Psoas muscle (tissue), 8 donors: ENCODE measurements around the gene MICOS13. TPM values are rescaled to one million over a fixed set of nuclear protein-coding genes. Genes with fewer than 3 reads are reported as not detected.

Source experiments
- ATAC-seq, 4 donors: fragments of 200-7000 bp; cut with Tn5 transposase; one replicate each; pipeline ENCODE4 v1.9.1; 2020; ENCODE audit warnings: moderate library complexity in 3 of 4, mild to moderate bottlenecking in 2 of 4
- DNase-seq, 2 donors: peaks; one replicate each; pipeline ENCODE4 v3.0.0-alpha.2; 2020
- H3K27ac ChIP-seq: fragments of 200-600 bp; one replicate; pipeline ENCODE4 v1.8.0; 2022
- H3K27me3 ChIP-seq, 3 donors: fragments of 200-600 bp in 1 of 3; one replicate each; pipeline versions ENCODE4 v1.6.1 to v1.8.0; 2013 to 2022; ENCODE audit warnings: low read length in 2 of 3, mild to moderate bottlenecking in 2 of 3, moderate library complexity in 1 of 3; ENCODE audit not compliant: insufficient read depth in 3 of 3
- H3K36me3 ChIP-seq, 2 donors: fragments of 200-600 bp in 1 of 2; one replicate each; pipeline versions ENCODE4 v1.6.1 to v1.8.0; 2013 to 2022; ENCODE audit warnings: low read depth in 1 of 2, mild to moderate bottlenecking in 1 of 2, moderate library complexity in 1 of 2; ENCODE audit not compliant: insufficient read depth in 1 of 2
- H3K4me1 ChIP-seq: fragments of 200-600 bp; one replicate; pipeline ENCODE4 v1.8.0; 2022
- H3K4me3 ChIP-seq: fragments of 200-600 bp; one replicate; pipeline ENCODE4 v1.8.0; 2022; ENCODE audit warnings: mild to moderate bottlenecking
- H3K9me3 ChIP-seq: fragments of 200-600 bp; one replicate; pipeline ENCODE4 v1.8.0; 2022
- WGBS, 3 donors: extraction: QIAGEN DNeasy Blood & Tissue Kit; methylation state at CpG; one replicate each; pipeline versions ENCODE4 v1.1.6 to v1.1.7; 2013; 5-methylcytosine and 5-hydroxymethylcytosine counted together
- intact Hi-C, 2 donors: fragments of 100-400 bp; cut with DNase I; formaldehyde crosslinking; loops; one replicate each; pipeline versions ENCODE4 v1.11.0 to v1.14.2; 2022
- polyA plus RNA-seq, 3 donors: library from polyadenylated mRNA; stranded (reverse); fragments of 200-250 nt; gene quantifications; one replicate each; pipeline ENCODE4 v1.2.3, GENCODE V29; 2013
- total RNA-seq, 4 donors: library from RNA; stranded (reverse); fragmentation: NEBNext Ultra II Directional in 2 of 4; extraction: Animal tissue kit (Norgen Biotek cat#: 25700) in 2 of 4; gene quantifications; one replicate each; pipeline versions ENCODE4 v1.2.1 to v1.2.4, GENCODE V29; 2021 to 2023
- TF ChIP-seq, protein P1 (sequence below): fragments of 200-600 bp; IDR thresholded peaks from one replicate; pipeline ENCODE4 v1.8.0; 2022; ENCODE audit warnings: antibody characterized with exemption
- donor health status: healthy with polysubstance abuse.
- donor health status: DM: no; HTN: no; CAD: no; lungs with moderate emphysema.
- donor health status: Bipolar disorder and iron deficiency.
- donor health status: healthy.
- donor health status: DM: yes; HTN: yes; CAD: no.
- donor health status: DM: no; HTN: no; CAD: no.
- donor health status: DM: no; HTN: no; CAD: no.
- donor health status: DM: yes; HTN: yes; CAD: no.

The MICOS13 gene
- total and polyA plus RNA-seq, 7 donors: 103 to 245 (median 133) TPM

DNA sequence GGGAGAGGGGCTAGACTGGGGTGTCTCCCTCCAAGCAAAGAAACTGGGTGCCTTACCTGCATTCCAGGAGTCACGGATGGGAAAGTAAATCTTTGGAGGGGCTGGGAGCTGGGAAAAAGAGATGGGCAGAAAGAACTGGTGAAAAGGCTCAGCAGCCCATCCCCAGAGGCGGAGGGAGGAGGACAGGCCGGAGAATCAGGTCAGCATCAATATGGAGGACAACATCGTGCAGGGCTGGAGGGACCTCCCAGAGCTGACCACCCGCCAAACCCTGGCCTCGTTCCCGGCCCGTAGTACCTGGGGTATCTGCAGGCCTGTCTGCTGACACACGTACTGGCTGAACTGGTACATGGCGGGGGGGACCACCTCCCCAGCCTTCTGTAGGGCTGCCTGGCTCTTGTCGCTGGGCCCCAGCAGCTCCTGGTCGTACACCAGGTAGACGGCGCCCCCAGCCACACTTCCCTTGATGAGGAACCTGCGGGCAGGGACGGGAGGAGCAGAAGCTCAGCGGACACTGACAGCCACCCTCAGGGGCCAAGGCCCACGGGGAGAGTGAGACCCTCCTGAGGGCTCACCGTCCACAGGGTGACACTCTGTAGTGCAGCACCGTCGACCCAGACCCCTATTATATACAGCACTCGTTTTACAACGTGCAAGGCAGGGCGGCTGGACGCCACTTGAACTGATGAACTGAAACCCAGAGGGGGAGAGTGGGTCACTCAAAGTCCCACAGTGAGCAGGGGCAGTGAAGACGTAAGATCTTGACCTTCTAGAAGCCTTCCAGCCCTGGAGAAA is 830 bp downstream of the MICOS13 start:
- intact Hi-C loops: loop anchor here (5.0 to 10.0 kb wide), 3 partner anchors 37 to 695 kb away; partner anchors contain the start of genes ALKBH7 (in 1 of the 2), PSPN (in 1 of the 2), SAFB (in 1 of the 2) and SAFB2 (in 1 of the 2)
- Histone ChIP-seq H3K27me3 (no peaks in the 10 kb centered on the region), H3K9me3 (no peaks in the 10 kb centered on the region), H3K36me3 (peaks cover 5 to 17% of the 10 kb centered on the region in 2 donors), H3K4me1 (peaks cover 17% of the 10 kb centered on the region), H3K27ac (peak overlapping the region; percentile 95), H3K4me3 (peak overlapping the region; percentile 83)
- ATAC-seq (no peak), DNase-seq (no peak)
- TF ChIP-seq, protein P1, sequence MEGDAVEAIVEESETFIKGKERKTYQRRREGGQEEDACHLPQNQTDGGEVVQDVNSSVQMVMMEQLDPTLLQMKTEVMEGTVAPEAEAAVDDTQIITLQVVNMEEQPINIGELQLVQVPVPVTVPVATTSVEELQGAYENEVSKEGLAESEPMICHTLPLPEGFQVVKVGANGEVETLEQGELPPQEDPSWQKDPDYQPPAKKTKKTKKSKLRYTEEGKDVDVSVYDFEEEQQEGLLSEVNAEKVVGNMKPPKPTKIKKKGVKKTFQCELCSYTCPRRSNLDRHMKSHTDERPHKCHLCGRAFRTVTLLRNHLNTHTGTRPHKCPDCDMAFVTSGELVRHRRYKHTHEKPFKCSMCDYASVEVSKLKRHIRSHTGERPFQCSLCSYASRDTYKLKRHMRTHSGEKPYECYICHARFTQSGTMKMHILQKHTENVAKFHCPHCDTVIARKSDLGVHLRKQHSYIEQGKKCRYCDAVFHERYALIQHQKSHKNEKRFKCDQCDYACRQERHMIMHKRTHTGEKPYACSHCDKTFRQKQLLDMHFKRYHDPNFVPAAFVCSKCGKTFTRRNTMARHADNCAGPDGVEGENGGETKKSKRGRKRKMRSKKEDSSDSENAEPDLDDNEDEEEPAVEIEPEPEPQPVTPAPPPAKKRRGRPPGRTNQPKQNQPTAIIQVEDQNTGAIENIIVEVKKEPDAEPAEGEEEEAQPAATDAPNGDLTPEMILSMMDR: no peak
- WGBS, 3 donors: 22 to 28% (median 22%) methylated on average over 26 of the region's 26 CpGs

GRCh38 chr19:5678071-5678718 is 2.1 kb downstream of the MICOS13 start:
- H3K36me3 ChIP-seq: peaks cover 5 to 17% of the 10 kb centered on the region in 2 donors
- H3K4me3 ChIP-seq: no peak overlapping the region
- H3K9me3 ChIP-seq: no peaks in the 10 kb centered on the region
- intact Hi-C loops: loop anchor here in 1 of 2 donors (5.0 kb wide), 1 partner anchor 36 kb away; no protein-coding TSS in a partner anchor
- peaks cover 17% of the 10 kb centered on the region for H3K4me1 ChIP-seq
- H3K27me3 ChIP-seq: no peaks in the 10 kb centered on the region
- DNase-seq: no peak
- 83 to 85% (median 83%) methylated on average over 21 to 22 of the region's 22 CpGs for WGBS, 3 donors
- H3K27ac ChIP-seq: no peak overlapping the region
- TF ChIP-seq, protein P1: no peak
- ATAC-seq: no peak

- TF ChIP-seq, protein P1: no peak
- H3K4me1 ChIP-seq: peaks cover 17% of the 10 kb centered on the region
- no peaks in the 10 kb centered on the region for H3K9me3 ChIP-seq
- no peak overlapping the region for H3K27ac ChIP-seq
- H3K36me3 ChIP-seq: peaks cover 5 to 17% of the 10 kb centered on the region in 2 donors
- WGBS, 3 donors: 75 to 84% (median 77%) methylated on average over 9 of the region's 9 CpGs
- no peak overlapping the region for H3K4me3 ChIP-seq
- no peaks in the 10 kb centered on the region for H3K27me3 ChIP-seq
- ATAC-seq (no peak), DNase-seq (no peak)
- intact Hi-C loops: loop anchor here in 1 of 2 donors (5.0 kb wide), 1 partner anchor 35 kb away; no protein-coding TSS in a partner anchor
These were observed 2.7 kb downstream of the MICOS13 start for GRCh38 chr19:5677580-5677979.

- DNase-seq: no peak
- Histone ChIP-seq H3K27me3 (no peaks in the 10 kb centered on the region), H3K4me1 (peaks cover 17% of the 10 kb centered on the region)
These were observed 3.2 kb downstream of the MICOS13 start for GRCh38 chr19:5677136-5677535.

More at GRCh38 chr19:5677136-5677535, 3.2 kb downstream of the MICOS13 start:
- ATAC-seq: no peak
- TF ChIP-seq, protein P1: no peak
- H3K4me3 ChIP-seq: no peak overlapping the region
- intact Hi-C loops: loop anchor here in 1 of 2 donors (5.0 kb wide), 1 partner anchor 35 kb away; no protein-coding TSS in a partner anchor
- peak overlapping the region; percentile 23 for H3K27ac ChIP-seq
- no peaks in the 10 kb centered on the region for H3K9me3 ChIP-seq
- peaks cover 5 to 17% of the 10 kb centered on the region in 2 donors for H3K36me3 ChIP-seq
- 68 to 82% (median 77%) methylated on average over 10 of the region's 10 CpGs for WGBS, 3 donors
